Measurements from ENCODE around the gene TLCD3B. TPM values are rescaled to one million over a fixed set of nuclear protein-coding genes. Genes with fewer than 3 reads are reported as not detected.

TLCD3B gene
- total RNA-seq, 1 donor, result 0.18 TPM

- TF ChIP-seq CTCF (IDR thresholded peaks at IDR 0.05; ENCODE audit: insufficient read depth, low read length), result no peak
- no peak for DNase-seq (ENCODE audit: low read depth)
- no peak overlapping the region for H3K4me3 ChIP-seq (ENCODE audit: low read depth, low read length)
These were observed 39.4 kb upstream of the TLCD3B start for GRCh38 chr16:30070490-30070889.

- no peak for DNase-seq (ENCODE audit: low read depth)
- H3K4me3 ChIP-seq (ENCODE audit: low read depth, low read length), result peak overlapping the region; percentile 38
- no peak for TF ChIP-seq CTCF (IDR thresholded peaks at IDR 0.05; ENCODE audit: insufficient read depth, low read length)
These were observed 38.8 kb upstream of the TLCD3B start for GRCh38 chr16:30069611-30070462.

- peak overlapping the region; percentile 38 for H3K4me3 ChIP-seq (ENCODE audit: low read depth, low read length)
- peak; percentile 64 for TF ChIP-seq CTCF (IDR thresholded peaks at IDR 0.05; ENCODE audit: insufficient read depth, low read length)
- peak; percentile 31 for DNase-seq (ENCODE audit: low read depth)
These were observed 37.9 kb upstream of the TLCD3B start for GRCh38 chr16:30068750-30069610.

GRCh38 chr16:30068333-30068732 is 37.3 kb upstream of the TLCD3B start:
- no peak for DNase-seq (ENCODE audit: low read depth)
- H3K4me3 ChIP-seq (ENCODE audit: low read depth, low read length), result peak overlapping the region; percentile 7
- no peak for TF ChIP-seq CTCF (IDR thresholded peaks at IDR 0.05; ENCODE audit: insufficient read depth, low read length)

GRCh38 chr16:30067584-30067916 is 36.5 kb upstream of the TLCD3B start:
- TF ChIP-seq CTCF (IDR thresholded peaks at IDR 0.05; ENCODE audit: insufficient read depth, low read length), result no peak
- H3K4me3 ChIP-seq (ENCODE audit: low read depth, low read length), result peak overlapping the region; percentile 95
- DNase-seq (ENCODE audit: low read depth), result no peak

- no peak for TF ChIP-seq CTCF (IDR thresholded peaks at IDR 0.05; ENCODE audit: insufficient read depth, low read length)
- DNase-seq (ENCODE audit: low read depth), result no peak
These were observed 35.9 kb upstream of the TLCD3B start for GRCh38 chr16:30066761-30067583.

More at GRCh38 chr16:30066761-30067583, 35.9 kb upstream of the TLCD3B start:
- peak overlapping the region; percentile 95 for H3K4me3 ChIP-seq (ENCODE audit: low read depth, low read length)

Data from fibroblast of the aortic adventitia (primary cell).